Measurements from ENCODE around the gene FITM1.
A peak's percentile ranks its signal among the peaks of the same experiment; 100 is the strongest.

Gene FITM1

DNA sequence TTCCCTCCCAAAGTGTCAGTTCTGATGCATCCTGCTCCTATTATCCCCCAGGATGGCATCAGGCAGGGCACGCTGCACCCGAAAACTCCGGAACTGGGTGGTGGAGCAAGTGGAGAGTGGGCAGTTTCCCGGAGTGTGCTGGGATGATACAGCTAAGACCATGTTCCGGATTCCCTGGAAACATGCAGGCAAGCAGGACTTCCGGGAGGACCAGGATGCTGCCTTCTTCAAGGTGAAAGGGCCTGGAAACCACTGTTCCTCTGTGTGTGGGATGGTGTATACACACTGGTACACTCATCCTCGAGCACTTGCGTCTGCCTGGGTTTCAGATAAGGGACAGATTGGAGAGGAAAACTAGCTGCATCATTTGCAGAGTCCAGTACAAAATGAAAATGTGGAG lies 31.6 kb downstream of the FITM1 start:
- DNase-seq = no peak

DNA sequence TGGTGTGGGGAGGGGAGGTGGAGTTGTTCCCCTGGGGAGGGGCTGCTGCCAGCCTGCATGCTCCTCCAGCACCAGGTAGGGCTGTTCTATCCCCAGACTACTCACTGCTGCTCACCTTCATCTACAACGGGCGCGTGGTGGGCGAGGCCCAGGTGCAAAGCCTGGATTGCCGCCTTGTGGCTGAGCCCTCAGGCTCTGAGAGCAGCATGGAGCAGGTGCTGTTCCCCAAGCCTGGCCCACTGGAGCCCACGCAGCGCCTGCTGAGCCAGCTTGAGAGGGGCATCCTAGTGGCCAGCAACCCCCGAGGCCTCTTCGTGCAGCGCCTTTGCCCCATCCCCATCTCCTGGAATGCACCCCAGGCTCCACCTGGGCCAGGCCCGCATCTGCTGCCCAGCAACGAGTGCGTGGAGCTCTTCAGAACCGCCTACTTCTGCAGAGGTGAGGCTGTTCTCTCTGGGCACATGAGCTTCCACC lies 34.1 kb downstream of the FITM1 start:
- no peak for DNase-seq

DNA sequence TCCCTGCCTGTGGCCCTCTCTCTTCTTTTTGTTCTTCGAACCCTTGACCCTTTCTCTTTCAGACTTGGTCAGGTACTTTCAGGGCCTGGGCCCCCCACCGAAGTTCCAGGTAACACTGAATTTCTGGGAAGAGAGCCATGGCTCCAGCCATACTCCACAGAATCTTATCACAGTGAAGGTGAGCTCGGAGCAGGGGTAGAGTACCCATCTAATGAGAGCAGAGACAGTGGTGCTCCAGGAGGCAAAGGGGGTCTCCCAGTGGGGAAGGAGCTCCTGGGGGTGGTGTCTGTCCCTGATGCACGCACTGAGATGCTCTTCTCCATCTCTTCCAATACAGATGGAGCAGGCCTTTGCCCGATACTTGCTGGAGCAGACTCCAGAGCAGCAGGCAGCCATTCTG lies 35.3 kb downstream of the FITM1 start:
- no peak for DNase-seq

DNA sequence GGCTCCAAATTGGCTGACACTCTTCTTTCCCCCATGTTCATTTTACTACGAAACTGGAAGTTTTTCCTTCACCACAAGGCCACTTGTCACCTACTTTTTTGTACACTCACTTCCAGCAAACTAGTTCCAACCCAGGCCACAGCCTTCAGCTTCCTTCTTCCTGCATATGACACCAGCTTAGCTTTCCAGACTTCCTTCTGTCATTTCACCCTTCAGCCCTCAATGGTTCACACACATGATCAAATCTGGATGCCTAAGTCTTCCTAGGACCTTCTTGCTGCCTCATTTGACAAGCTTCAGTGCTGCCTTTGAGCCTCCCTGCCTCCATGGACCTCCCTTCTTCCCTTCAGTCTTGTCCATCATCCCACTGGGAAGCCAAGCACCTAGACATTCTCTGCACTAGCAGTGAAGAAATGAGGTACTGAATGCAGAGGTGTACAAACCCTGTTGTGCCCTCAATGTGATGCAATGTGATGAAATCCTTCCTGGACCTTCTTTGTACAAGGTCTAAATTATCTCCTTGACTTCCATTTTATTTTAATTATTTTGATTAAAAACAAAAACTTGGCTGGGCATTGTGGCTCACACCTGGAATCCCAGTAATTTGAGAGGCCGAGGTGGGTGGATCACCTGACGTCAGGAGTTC lies 37.1 kb downstream of the FITM1 start:
- DNase-seq = no peak

DNA sequence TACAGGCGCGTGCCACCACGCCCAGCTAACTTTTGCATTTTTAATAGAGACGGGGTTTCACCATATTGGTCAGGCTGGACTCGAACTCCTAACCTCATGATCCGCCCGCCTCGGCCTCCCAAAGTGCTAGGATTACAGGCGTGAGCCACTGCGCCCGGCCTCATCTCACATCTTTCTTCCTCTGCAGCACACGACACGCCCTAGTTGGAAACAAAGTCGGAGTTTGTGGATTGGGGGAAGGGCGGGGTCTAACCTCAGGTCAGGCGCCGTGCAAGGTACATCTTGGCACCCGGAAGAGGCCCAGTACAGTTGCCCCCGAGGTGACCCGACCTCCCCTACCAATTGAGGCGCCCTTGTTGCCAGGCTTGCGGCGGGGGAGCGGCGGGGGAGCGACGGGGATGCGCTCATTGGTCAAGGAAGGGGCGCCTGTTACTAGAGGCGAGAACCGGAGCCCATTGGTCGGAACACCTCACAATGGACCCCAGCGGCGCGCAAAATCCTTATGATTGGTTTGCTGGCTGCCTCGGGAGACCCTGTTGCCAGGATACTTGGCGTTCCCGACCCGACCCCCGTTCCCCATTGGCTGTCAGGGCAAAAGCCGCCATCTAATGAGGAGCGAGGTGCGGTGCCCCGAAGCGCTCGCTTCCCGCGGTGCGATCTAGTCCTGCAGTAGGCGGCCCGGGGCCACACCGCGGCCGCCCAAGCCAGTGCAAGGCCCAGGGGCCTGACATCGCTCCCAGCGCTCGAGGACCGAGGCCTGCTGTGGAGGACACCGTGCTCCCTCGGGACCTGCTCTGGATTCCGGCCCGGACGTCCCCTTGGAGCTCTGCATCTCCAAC lies 41.2 kb downstream of the FITM1 start, which contains the start of gene REC8:
TSS of gene REC8 (plus strand) at position 659 of the 839 bp plus-strand sequence. CDS start 473 bp downstream, outside the sequence.
- peak; percentile 83 for DNase-seq

DNA sequence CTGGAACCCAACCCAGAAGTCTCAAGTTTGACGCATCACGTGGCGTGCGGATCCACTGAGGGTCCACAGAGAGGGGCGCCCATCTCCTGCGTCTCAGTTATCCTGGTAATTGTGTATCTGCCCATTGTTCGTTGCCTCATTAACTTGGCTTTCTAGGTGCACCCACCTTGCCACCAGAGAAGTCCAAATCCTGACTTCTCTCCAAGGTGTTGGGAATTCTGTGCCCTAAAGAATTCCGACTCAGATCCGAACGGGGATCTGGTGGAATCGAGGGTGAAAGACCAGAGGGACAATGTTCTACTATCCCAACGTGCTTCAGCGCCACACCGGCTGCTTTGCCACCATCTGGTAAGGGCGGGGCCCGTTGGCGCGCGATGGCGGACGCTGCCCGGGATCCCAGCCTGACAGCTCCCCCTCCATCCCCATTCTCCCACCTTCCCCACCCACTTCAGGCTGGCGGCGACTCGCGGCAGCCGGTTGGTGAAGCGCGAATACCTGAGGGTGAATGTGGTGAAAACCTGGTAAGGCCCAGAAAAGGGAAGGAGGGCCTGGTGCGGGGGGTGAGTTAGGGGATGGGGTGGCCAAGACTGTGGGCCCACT lies 41.9 kb downstream of the FITM1 start:
- DNase-seq = no peak

DNA sequence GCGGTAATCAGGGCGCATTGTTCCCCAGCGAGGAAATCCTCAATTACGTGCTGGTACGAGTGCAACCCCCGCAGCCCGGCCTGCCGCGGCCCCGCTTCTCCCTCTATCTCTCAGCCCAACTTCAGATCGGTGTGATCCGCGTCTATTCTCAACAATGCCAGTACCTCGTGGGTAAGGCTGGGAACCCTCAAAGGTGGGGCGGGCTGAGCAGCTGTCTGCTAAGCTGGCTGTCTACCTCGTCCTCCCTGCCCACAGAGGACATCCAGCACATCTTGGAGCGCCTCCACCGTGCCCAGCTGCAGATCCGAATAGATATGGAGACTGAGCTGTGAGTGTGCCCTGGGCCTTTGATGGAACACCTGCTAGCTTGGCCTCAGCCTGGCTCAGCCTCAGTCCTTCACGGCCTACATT lies 42.4 kb downstream of the FITM1 start:
- no peak for DNase-seq

DNA sequence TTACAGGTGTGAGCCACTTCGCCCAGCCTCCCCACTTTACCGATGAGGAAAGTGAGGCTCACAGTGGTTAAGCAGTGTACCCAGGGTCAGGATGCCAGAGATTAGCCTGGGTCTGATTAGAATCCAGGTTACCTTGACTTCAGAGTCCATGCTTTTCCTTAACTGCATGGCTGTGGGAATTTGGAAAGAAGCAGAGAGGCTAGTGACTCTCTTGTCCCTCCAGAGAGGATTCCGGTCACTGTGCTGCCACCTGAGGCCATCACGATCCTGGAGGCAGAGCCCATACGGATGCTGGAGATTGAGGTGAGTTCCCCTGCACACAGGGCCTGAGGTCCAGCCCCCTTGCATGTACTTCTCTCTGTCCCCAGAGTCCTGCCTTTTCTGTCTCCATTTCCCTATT lies 46.1 kb downstream of the FITM1 start:
- DNase-seq = no peak

DNA sequence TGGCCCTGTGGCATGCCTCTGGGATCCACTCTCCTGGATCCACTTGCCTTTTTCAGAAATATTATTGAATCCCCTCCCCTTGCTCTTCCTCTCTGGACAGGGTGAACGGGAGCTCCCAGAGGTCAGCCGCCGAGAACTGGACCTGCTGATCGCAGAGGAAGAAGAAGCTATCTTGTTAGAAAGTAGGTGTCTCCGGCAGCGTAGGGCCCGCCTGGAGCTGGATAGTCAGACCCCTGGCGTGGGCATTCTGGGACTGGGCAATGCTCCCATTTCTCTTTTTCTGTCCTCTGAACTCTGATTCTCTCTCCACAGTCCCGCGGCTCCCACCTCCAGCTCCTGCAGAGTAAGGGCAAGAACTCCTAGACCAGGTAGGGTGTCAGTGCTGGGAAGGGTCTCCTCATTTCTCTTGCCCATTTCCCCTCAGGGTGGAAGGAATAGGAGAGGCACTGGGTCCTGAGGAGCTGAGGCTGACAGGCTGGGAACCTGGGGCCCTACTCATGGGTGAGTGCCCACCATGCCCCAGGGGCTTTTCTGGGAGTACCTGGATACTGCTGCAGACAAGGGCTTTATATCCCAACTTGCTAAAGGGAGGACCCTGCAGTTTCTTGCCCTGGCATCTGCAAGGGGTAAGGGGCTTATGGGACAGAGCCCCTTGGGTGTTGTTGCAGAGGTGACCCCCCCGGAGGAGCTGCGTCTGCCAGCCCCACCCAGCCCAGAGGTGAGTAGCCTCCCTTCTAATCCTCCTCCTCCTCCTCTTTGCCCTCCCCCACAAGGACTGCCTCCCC lies 46.8 kb downstream of the FITM1 start:
- DNase-seq = no peak

DNA sequence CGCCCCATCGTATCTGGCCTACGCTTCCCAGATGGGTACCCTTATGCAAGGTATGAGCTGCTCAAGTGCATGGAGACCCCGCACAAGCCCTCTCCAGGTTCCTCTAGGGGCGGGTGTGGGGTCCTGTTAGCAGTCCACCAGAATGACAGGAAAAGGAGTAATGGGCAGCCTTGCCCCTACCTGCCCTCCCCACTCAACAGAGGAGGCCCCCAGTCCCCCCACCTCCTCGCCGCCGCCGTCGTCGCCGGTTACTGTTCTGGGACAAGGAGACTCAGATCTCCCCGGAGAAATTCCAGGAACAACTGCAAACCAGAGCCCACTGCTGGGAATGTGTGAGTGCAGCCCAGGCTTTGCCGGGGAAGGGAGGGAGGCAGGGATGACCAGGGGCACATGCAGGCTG lies 47.4 kb downstream of the FITM1 start:
- no peak for DNase-seq

DNA sequence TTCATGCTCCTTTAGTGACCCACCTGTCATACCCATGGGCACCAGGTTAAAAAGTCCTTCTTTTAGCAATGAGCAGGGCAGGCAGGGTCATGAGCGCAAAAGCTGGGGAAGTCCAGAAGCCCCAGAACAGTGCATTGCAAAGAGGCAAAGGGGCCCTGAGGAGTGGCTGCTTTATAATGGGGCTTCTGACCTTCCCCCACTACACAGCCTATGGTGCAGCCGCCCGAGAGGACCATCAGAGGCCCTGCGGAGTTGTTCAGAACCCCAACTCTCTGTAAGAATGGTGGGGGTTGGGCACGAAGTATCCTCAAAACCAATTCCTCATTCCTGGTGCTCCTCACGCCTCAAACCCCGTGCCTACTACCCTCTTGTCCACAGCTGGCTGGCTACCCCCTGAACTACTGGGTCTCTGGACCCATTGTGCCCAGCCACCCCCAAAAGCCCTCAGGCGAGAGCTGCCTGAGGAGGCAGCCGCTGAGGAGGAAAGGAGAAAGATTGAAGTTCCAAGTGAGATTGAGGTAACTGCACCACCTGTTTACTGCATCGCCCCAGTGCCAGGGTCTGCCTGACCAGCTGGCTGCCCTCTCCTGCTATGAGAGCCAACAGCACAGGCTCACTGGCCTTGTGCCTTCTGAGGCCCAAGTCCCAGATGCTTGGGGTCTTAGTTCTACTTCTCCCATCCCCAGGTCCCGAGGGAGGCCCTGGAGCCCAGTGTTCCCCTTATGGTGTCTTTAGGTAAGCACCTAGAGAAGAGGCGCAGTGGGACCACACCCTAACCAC lies 48.1 kb downstream of the FITM1 start:
- no peak for DNase-seq

DNA sequence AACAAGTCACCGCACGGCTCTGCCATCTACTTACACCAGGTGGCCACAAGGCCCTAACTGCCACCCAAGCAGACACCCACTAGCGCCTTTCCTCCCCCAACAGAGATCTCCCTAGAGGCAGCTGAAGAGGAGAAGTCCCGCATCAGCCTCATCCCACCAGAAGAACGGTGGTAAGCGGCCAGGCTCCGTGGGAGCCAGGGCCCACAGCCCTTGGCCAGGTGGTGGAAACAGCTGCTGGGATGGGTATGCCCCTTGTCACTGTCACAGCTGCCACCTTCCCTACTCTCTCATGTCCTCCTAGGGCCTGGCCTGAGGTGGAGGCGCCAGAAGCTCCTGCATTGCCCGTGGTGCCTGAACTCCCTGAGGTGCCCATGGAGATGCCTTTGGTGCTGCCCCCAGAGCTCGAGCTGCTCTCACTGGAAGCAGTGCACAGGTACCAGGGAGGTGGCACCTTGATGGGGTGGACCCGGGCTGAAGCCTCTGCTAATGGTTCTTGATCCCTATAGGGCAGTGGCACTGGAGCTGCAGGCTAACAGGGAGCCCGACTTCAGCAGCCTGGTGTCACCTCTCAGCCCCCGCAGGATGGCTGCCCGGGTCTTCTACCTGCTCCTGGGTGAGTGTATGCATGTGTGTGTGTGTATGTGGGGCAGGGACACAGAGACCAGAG lies 49.0 kb downstream of the FITM1 start:
- no peak for DNase-seq

DNA sequence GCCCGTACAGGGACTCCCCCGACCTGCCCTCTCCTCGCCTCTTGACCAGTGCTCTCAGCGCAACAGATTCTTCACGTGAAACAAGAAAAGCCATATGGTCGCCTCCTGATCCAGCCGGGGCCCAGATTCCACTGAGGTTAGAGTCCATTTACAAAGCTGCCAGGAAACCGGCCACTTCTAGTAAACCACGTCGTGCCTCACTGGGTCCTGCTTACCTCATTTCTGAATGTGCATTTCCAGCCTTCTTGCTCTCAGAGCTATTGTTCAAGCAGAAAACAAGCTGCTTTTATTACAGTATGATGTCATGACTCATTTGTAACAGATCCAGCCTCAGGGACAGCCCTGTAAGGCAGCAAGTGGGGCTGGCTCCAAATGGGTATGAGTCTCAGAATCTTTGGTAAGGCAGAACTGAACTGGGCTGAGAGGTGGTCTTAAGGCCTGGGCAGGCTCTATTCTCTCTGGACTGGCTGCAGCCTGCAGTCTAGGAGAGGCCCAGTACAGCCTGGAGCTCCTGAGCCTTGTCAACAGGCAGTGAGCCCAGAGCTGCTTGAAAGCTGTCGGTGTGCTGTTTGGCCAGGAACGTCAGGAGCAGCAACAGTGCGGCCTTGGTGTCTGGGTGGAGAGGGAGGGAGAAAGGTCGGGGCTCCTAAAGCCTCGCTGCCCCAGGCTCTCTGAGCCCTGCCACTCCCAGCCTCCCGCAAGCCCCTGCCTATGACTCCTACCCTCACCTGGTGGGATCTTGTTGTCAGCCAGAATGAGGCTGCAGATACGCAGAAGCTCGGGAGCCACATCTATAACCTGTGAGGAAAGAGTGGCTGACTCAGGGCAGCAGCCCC lies 49.7 kb downstream of the FITM1 start:
- peak; percentile 59 for DNase-seq

DNA sequence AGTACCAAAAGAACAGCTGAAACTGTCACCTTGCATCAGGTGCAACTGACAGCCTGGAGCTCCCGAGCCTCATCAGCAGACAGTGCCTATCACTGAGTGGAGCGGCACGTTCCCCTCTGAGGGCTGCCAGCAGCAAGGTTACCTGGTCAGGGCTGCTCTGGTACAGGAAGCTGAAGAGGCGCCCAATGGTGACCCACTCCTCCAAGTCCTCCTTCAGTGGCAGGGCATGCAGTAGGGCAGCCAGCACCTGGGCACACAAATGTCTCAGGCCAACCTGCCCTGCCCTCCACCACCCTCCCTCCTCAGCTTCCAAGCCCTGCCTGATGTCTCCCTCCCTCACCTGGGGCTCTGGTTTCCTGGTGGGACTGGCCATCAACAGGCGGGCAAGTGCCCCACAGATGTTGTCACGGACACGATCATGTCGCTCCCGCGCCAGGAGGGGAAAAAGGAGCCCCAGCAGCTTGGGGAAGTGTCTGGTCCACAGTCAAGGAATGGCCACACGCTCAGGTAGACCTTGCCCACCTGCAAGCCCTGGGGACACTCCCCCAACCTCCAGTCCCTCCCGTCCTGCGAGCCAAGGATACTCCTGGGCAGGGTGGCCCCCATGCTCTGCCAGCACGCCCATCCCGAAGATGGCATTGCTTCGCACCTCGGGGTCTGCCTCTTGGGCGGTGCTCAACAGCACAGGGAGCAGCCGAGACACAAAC lies 51.1 kb downstream of the FITM1 start:
- DNase-seq = no peak
